ENCODE data around the gene TMEM220. TPM values are rescaled to one million over a fixed set of nuclear protein-coding genes. Genes with fewer than 3 reads are reported as not detected.
"Not testable (repeated sequence)": the region's sequence is repeated elsewhere in the genome, so short reads cannot be mapped to it uniquely, and the experiment has no call there.

The TMEM220 gene
- total and polyA plus RNA-seq, 2 experiments from 2014 or later: 3.1 to 7.8 TPM

DNA sequence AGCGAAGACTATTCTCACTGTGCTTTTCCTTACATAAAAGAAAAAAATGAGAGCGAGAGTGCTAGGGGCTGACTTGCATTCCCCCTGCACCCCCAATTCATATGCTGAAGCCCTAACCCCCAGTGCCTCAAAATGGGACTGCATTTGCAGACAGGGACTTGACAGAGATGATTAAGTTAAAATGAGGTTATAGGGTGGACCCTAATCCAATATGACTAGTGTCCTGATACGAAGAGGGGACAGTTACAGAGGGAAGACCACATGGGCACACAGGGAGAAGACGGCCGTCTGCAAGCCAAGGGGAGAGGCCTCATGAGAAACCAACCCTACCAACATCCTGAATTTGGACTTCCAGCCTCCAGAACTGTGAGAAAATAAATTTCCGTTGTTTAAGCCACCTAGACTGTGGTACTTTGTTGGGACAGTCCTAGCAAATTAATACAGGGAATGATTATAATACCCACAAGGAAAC lies 1.6 kb upstream of the TMEM220 start (continued):
- TF ChIP-seq, protein P1, sequence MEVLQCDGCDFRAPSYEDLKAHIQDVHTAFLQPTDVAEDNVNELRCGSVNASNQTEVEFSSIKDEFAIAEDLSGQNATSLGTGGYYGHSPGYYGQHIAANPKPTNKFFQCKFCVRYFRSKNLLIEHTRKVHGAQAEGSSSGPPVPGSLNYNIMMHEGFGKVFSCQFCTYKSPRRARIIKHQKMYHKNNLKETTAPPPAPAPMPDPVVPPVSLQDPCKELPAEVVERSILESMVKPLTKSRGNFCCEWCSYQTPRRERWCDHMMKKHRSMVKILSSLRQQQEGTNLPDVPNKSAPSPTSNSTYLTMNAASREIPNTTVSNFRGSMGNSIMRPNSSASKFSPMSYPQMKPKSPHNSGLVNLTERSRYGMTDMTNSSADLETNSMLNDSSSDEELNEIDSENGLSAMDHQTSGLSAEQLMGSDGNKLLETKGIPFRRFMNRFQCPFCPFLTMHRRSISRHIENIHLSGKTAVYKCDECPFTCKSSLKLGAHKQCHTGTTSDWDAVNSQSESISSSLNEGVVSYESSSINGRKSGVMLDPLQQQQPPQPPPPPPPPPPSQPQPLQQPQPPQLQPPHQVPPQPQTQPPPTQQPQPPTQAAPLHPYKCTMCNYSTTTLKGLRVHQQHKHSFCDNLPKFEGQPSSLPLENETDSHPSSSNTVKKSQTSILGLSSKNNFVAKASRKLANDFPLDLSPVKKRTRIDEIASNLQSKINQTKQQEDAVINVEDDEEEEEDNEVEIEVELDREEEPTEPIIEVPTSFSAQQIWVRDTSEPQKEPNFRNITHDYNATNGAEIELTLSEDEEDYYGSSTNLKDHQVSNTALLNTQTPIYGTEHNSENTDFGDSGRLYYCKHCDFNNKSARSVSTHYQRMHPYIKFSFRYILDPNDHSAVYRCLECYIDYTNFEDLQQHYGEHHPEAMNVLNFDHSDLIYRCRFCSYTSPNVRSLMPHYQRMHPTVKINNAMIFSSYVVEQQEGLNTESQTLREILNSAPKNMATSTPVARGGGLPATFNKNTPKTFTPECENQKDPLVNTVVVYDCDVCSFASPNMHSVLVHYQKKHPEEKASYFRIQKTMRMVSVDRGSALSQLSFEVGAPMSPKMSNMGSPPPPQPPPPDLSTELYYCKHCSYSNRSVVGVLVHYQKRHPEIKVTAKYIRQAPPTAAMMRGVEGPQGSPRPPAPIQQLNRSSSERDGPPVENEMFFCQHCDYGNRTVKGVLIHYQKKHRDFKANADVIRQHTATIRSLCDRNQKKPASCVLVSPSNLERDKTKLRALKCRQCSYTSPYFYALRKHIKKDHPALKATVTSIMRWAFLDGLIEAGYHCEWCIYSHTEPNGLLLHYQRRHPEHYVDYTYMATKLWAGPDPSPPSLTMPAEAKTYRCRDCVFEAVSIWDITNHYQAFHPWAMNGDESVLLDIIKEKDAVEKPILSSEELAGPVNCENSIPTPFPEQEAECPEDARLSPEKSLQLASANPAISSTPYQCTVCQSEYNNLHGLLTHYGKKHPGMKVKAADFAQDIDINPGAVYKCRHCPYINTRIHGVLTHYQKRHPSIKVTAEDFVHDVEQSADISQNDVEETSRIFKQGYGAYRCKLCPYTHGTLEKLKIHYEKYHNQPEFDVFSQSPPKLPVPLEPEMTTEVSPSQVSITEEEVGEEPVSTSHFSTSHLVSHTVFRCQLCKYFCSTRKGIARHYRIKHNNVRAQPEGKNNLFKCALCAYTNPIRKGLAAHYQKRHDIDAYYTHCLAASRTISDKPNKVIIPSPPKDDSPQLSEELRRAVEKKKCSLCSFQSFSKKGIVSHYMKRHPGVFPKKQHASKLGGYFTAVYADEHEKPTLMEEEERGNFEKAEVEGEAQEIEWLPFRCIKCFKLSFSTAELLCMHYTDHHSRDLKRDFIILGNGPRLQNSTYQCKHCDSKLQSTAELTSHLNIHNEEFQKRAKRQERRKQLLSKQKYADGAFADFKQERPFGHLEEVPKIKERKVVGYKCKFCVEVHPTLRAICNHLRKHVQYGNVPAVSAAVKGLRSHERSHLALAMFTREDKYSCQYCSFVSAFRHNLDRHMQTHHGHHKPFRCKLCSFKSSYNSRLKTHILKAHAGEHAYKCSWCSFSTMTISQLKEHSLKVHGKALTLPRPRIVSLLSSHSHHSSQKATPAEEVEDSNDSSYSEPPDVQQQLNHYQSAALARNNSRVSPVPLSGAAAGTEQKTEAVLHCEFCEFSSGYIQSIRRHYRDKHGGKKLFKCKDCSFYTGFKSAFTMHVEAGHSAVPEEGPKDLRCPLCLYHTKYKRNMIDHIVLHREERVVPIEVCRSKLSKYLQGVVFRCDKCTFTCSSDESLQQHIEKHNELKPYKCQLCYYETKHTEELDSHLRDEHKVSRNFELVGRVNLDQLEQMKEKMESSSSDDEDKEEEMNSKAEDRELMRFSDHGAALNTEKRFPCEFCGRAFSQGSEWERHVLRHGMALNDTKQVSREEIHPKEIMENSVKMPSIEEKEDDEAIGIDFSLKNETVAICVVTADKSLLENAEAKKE (CRISPR knock-in tag; IDR thresholded peaks at IDR 0.05): no peak
- TF ChIP-seq EZH2 (IDR thresholded peaks at IDR 0.05; ENCODE audit: low read depth, unreplicated experiment) (no peak), ZNF114 (CRISPR knock-in tag; IDR thresholded peaks at IDR 0.05) (no peak), CREB1 (CRISPR knock-in tag; IDR thresholded peaks at IDR 0.05; ENCODE audit: low read depth) (no peak)
- TF ChIP-seq, protein P2, sequence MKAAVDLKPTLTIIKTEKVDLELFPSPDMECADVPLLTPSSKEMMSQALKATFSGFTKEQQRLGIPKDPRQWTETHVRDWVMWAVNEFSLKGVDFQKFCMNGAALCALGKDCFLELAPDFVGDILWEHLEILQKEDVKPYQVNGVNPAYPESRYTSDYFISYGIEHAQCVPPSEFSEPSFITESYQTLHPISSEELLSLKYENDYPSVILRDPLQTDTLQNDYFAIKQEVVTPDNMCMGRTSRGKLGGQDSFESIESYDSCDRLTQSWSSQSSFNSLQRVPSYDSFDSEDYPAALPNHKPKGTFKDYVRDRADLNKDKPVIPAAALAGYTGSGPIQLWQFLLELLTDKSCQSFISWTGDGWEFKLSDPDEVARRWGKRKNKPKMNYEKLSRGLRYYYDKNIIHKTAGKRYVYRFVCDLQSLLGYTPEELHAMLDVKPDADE (IDR thresholded peaks at IDR 0.05): no peak

DNA sequence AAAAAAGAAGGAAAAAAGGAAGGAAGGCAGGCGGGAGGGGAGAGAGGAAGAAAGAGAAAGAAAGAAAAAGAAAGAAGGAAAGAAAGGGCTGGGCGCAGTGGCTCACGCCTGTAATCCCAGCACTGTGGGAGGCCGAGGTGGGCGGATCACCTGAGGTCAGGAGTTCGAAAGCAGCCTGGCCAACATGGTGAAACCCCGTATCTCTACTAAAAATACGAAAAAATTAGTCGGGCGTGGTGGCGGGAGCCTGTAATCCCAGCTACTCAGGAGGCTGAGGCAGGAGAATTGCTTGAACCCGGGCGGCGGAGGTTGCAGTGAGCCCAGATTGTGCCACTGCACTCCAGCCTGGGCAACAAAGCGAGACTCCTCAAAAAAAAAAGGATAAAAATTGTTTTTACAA lies 424 bp upstream of the TMEM220 start:
- Histone ChIP-seq H3K4me3 (peak overlapping the region; percentile 74), H2AFZ (peak overlapping the region; percentile 94), H3K4me2 (peak overlapping the region; percentile 74), H3K4me1 (ENCODE audit: insufficient read depth) (peaks cover 10% of the 10 kb centered on the region), H3K27ac (ENCODE audit: low read depth) (peak overlapping the region; percentile 74)
- H3K4me3 Mint-ChIP-seq: peak overlapping the region; percentile 88
- H3F3A ChIP-seq (replicated peaks; ENCODE audit: low read depth); H3K36me3 ChIP-seq (ENCODE audit: insufficient read depth); H3K27me3 ChIP-seq (ENCODE audit: insufficient read depth); H3K36me3 Mint-ChIP-seq (ENCODE audit: low read depth); H4K20me1 ChIP-seq (replicated peaks; ENCODE audit: insufficient read depth); DNase-seq (ENCODE audit: low spot score); H3K9me2 ChIP-seq (ENCODE audit: insufficient read depth); H3K27me3 Mint-ChIP-seq (ENCODE audit: insufficient read depth, low read depth, poor library complexity); H3K79me2 ChIP-seq (replicated peaks; ENCODE audit: insufficient read depth); ATAC-seq; H3K9me3 Mint-ChIP-seq: not testable (repeated sequence)
- peaks cover 12% of the 10 kb centered on the region; the same call in 2 of the 3 replicates for H3K4me1 Mint-ChIP-seq
- peak overlapping the region; percentile 97 for H3K27ac Mint-ChIP-seq

Measured in GM23338 (cell line).